ENCODE results near the gene NMT2.

The NMT2 gene

GRCh38 chr10:15181576-15182156, 13.2 kb upstream of the NMT2 start:
- no peaks in the 10 kb centered on the region for H3K79me1 ChIP-seq (ENCODE audit: low read depth, low read length)
- H3K14ac ChIP-seq (ENCODE audit: low read length), result no peak overlapping the region
- H2BK5ac ChIP-seq (ENCODE audit: low read length), result no peak overlapping the region
- H2BK15ac ChIP-seq (ENCODE audit: low read length), result no peak overlapping the region
- no peaks in the 10 kb centered on the region for H3K9me3 ChIP-seq (replicated peaks in 1 of 2; ENCODE audit: control insufficient read depth in 2 of 2, insufficient read depth in 1 of 2, low read depth in 1 of 2, low read length in 2 of 2)
- H3K4ac ChIP-seq (ENCODE audit: low read length), result no peak overlapping the region
- H3K4me1 ChIP-seq (ENCODE audit: control insufficient read depth in 2 of 2, insufficient read depth in 1 of 2, low read depth in 1 of 2, low read length in 2 of 2), result no peaks in the 10 kb centered on the region
- no peaks in the 10 kb centered on the region for H3K27me3 ChIP-seq (ENCODE audit: control insufficient read depth in 3 of 3, insufficient read depth in 3 of 3, low read depth in 1 of 3, low read length in 3 of 3)
- no peak overlapping the region for H3K9ac ChIP-seq (ENCODE audit: low read depth, low read length, poor library complexity)
- no peak overlapping the region for H3K23ac ChIP-seq (ENCODE audit: low read depth, low read length, poor library complexity)
- WGBS, 2 donors (ENCODE audit: extremely low coverage in 2 of 2, insufficient read length in 2 of 2, insufficient replicate concordance in 1 of 2), result no CpG with 5 or more reads among the region's 2 CpGs
- H3K4me2 ChIP-seq (ENCODE audit: insufficient read depth, low read length, poor library complexity, severe bottlenecking), result no peak overlapping the region
- no peak overlapping the region for H3K27ac ChIP-seq (replicated peaks; ENCODE audit: low read length)
- no peak overlapping the region for H2BK120ac ChIP-seq (ENCODE audit: low read depth, low read length)
- no peak overlapping the region for H4K8ac ChIP-seq (ENCODE audit: low read depth, low read length)
- H3K36me3 ChIP-seq (replicated peaks in 1 of 2; ENCODE audit: control insufficient read depth in 2 of 2, insufficient read depth in 2 of 2, low read length in 2 of 2), result no peaks in the 10 kb centered on the region
- H2AFZ ChIP-seq (ENCODE audit: low read length), result no peak overlapping the region
- no peak overlapping the region for H3K18ac ChIP-seq (ENCODE audit: low read length)
- no peak overlapping the region for H4K91ac ChIP-seq (ENCODE audit: low read depth, low read length, poor library complexity)
- no peak overlapping the region for H3K4me3 ChIP-seq (ENCODE audit: low read length in 2 of 2)
- no peak overlapping the region for H2AK5ac ChIP-seq (ENCODE audit: low read depth, low read length)
- no peak overlapping the region for H2BK12ac ChIP-seq (ENCODE audit: low read length)
- no peak for DNase-seq (ENCODE audit: low spot score)

GRCh38 chr10:15180736-15181135, 12.2 kb upstream of the NMT2 start:
- H3K4me1 ChIP-seq (ENCODE audit: control insufficient read depth in 2 of 2, insufficient read depth in 1 of 2, low read depth in 1 of 2, low read length in 2 of 2), result no peaks in the 10 kb centered on the region
- H3K4ac ChIP-seq (ENCODE audit: low read length), result no peak overlapping the region
- no peak overlapping the region for H3K9ac ChIP-seq (ENCODE audit: low read depth, low read length, poor library complexity)
- no peak overlapping the region for H3K4me3 ChIP-seq (ENCODE audit: low read length in 2 of 2)
- H2AFZ ChIP-seq (ENCODE audit: low read length), result no peak overlapping the region
- H3K14ac ChIP-seq (ENCODE audit: low read length), result no peak overlapping the region
- no peak overlapping the region for H2BK120ac ChIP-seq (ENCODE audit: low read depth, low read length)
- no peaks in the 10 kb centered on the region for H3K27me3 ChIP-seq (ENCODE audit: control insufficient read depth in 3 of 3, insufficient read depth in 3 of 3, low read depth in 1 of 3, low read length in 3 of 3)
- no peak overlapping the region for H2BK5ac ChIP-seq (ENCODE audit: low read length)
- H3K36me3 ChIP-seq (replicated peaks in 1 of 2; ENCODE audit: control insufficient read depth in 2 of 2, insufficient read depth in 2 of 2, low read length in 2 of 2), result no peaks in the 10 kb centered on the region
- no peak overlapping the region for H4K91ac ChIP-seq (ENCODE audit: low read depth, low read length, poor library complexity)
- H2BK12ac ChIP-seq (ENCODE audit: low read length), result no peak overlapping the region
- H3K18ac ChIP-seq (ENCODE audit: low read length), result no peak overlapping the region
- H3K9me3 ChIP-seq (replicated peaks in 1 of 2; ENCODE audit: control insufficient read depth in 2 of 2, insufficient read depth in 1 of 2, low read depth in 1 of 2, low read length in 2 of 2), result no peaks in the 10 kb centered on the region
- no peak overlapping the region for H3K23ac ChIP-seq (ENCODE audit: low read depth, low read length, poor library complexity)
- H3K4me2 ChIP-seq (ENCODE audit: insufficient read depth, low read length, poor library complexity, severe bottlenecking), result no peak overlapping the region
- no peak overlapping the region for H3K27ac ChIP-seq (replicated peaks; ENCODE audit: low read length)
- H2AK5ac ChIP-seq (ENCODE audit: low read depth, low read length), result no peak overlapping the region
- no peaks in the 10 kb centered on the region for H3K79me1 ChIP-seq (ENCODE audit: low read depth, low read length)
- DNase-seq (ENCODE audit: low spot score), result no peak
- WGBS, 2 donors (ENCODE audit: extremely low coverage in 2 of 2, insufficient read length in 2 of 2, insufficient replicate concordance in 1 of 2), result no CpG with 5 or more reads among the region's 5 CpGs
- H2BK15ac ChIP-seq (ENCODE audit: low read length), result no peak overlapping the region
- H4K8ac ChIP-seq (ENCODE audit: low read depth, low read length), result no peak overlapping the region

- Histone ChIP-seq H3K79me1 (ENCODE audit: low read depth, low read length) (no peaks in the 10 kb centered on the region), H3K27me3 (ENCODE audit: control insufficient read depth in 3 of 3, insufficient read depth in 3 of 3, low read depth in 1 of 3, low read length in 3 of 3) (peaks cover 0 to 4% (median 0%) of the 10 kb centered on the region in 3 experiments), H3K27ac (replicated peaks; ENCODE audit: low read length) (no peak overlapping the region), H3K9ac (ENCODE audit: low read depth, low read length, poor library complexity) (no peak overlapping the region), H3K4ac (ENCODE audit: low read length) (no peak overlapping the region), H3K4me2 (ENCODE audit: insufficient read depth, low read length, poor library complexity, severe bottlenecking) (no peak overlapping the region), H2BK15ac (ENCODE audit: low read length) (no peak overlapping the region), H4K8ac (ENCODE audit: low read depth, low read length) (no peak overlapping the region), H4K91ac (ENCODE audit: low read depth, low read length, poor library complexity) (no peak overlapping the region), H3K14ac (ENCODE audit: low read length) (no peak overlapping the region), H2BK120ac (ENCODE audit: low read depth, low read length) (no peak overlapping the region), H2AFZ (ENCODE audit: low read length) (no peak overlapping the region), H3K36me3 (replicated peaks in 1 of 2; ENCODE audit: control insufficient read depth in 2 of 2, insufficient read depth in 2 of 2, low read length in 2 of 2) (no peaks in the 10 kb centered on the region), H2BK12ac (ENCODE audit: low read length) (no peak overlapping the region), H2AK5ac (ENCODE audit: low read depth, low read length) (no peak overlapping the region), H3K18ac (ENCODE audit: low read length) (no peak overlapping the region), H3K23ac (ENCODE audit: low read depth, low read length, poor library complexity) (no peak overlapping the region), H3K4me3 (ENCODE audit: low read length in 2 of 2) (no peak overlapping the region), H2BK5ac (ENCODE audit: low read length) (no peak overlapping the region), H3K4me1 (ENCODE audit: control insufficient read depth in 2 of 2, insufficient read depth in 1 of 2, low read depth in 1 of 2, low read length in 2 of 2) (no peaks in the 10 kb centered on the region), H3K9me3 (replicated peaks in 1 of 2; ENCODE audit: control insufficient read depth in 2 of 2, insufficient read depth in 1 of 2, low read depth in 1 of 2, low read length in 2 of 2) (no peaks in the 10 kb centered on the region)
- no peak for DNase-seq (ENCODE audit: low spot score)
- no CpG with 5 or more reads among the region's 3 CpGs for WGBS, 2 donors (ENCODE audit: extremely low coverage in 2 of 2, insufficient read length in 2 of 2, insufficient replicate concordance in 1 of 2)
These were observed 7.8 kb upstream of the NMT2 start for GRCh38 chr10:15176269-15176668.

- no peak overlapping the region for H3K27ac ChIP-seq (replicated peaks; ENCODE audit: low read length)
- no peak overlapping the region for H2BK15ac ChIP-seq (ENCODE audit: low read length)
- H3K4me1 ChIP-seq (ENCODE audit: control insufficient read depth in 2 of 2, insufficient read depth in 1 of 2, low read depth in 1 of 2, low read length in 2 of 2), result no peaks in the 10 kb centered on the region
- peaks cover 0 to 4% (median 0%) of the 10 kb centered on the region in 3 experiments for H3K27me3 ChIP-seq (ENCODE audit: control insufficient read depth in 3 of 3, insufficient read depth in 3 of 3, low read depth in 1 of 3, low read length in 3 of 3)
- H2AFZ ChIP-seq (ENCODE audit: low read length), result no peak overlapping the region
- no peak overlapping the region for H3K4me2 ChIP-seq (ENCODE audit: insufficient read depth, low read length, poor library complexity, severe bottlenecking)
- DNase-seq (ENCODE audit: low spot score), result no peak
- H3K14ac ChIP-seq (ENCODE audit: low read length), result no peak overlapping the region
- H3K36me3 ChIP-seq (replicated peaks in 1 of 2; ENCODE audit: control insufficient read depth in 2 of 2, insufficient read depth in 2 of 2, low read length in 2 of 2), result no peaks in the 10 kb centered on the region
- no peak overlapping the region for H4K91ac ChIP-seq (ENCODE audit: low read depth, low read length, poor library complexity)
- no peak overlapping the region for H2BK120ac ChIP-seq (ENCODE audit: low read depth, low read length)
- no peak overlapping the region for H2AK5ac ChIP-seq (ENCODE audit: low read depth, low read length)
- H4K8ac ChIP-seq (ENCODE audit: low read depth, low read length), result no peak overlapping the region
- no peak overlapping the region for H2BK5ac ChIP-seq (ENCODE audit: low read length)
- no peak overlapping the region for H3K4ac ChIP-seq (ENCODE audit: low read length)
- H3K4me3 ChIP-seq (ENCODE audit: low read length in 2 of 2), result no peak overlapping the region
- no peak overlapping the region for H3K9ac ChIP-seq (ENCODE audit: low read depth, low read length, poor library complexity)
- no peak overlapping the region for H3K18ac ChIP-seq (ENCODE audit: low read length)
- WGBS, 2 donors (ENCODE audit: extremely low coverage in 2 of 2, insufficient read length in 2 of 2, insufficient replicate concordance in 1 of 2), result no CpG with 5 or more reads among the region's 6 CpGs
- H2BK12ac ChIP-seq (ENCODE audit: low read length), result no peak overlapping the region
- H3K23ac ChIP-seq (ENCODE audit: low read depth, low read length, poor library complexity), result no peak overlapping the region
- no peaks in the 10 kb centered on the region for H3K79me1 ChIP-seq (ENCODE audit: low read depth, low read length)
- H3K9me3 ChIP-seq (replicated peaks in 1 of 2; ENCODE audit: control insufficient read depth in 2 of 2, insufficient read depth in 1 of 2, low read depth in 1 of 2, low read length in 2 of 2), result no peaks in the 10 kb centered on the region
These were observed 7.1 kb upstream of the NMT2 start for GRCh38 chr10:15175587-15175986.

Data from neuronal stem cell (in vitro differentiated cells).